GM21515 (cell line): ENCODE results near the gene CYGB.

Source experiments
- ATAC-seq: cut with Tn5 transposase; IDR thresholded peaks from one replicate; pipeline ENCODE4 v1.9.1; 2021; ENCODE audit not compliant: unreplicated experiment

CYGB gene

DNA sequence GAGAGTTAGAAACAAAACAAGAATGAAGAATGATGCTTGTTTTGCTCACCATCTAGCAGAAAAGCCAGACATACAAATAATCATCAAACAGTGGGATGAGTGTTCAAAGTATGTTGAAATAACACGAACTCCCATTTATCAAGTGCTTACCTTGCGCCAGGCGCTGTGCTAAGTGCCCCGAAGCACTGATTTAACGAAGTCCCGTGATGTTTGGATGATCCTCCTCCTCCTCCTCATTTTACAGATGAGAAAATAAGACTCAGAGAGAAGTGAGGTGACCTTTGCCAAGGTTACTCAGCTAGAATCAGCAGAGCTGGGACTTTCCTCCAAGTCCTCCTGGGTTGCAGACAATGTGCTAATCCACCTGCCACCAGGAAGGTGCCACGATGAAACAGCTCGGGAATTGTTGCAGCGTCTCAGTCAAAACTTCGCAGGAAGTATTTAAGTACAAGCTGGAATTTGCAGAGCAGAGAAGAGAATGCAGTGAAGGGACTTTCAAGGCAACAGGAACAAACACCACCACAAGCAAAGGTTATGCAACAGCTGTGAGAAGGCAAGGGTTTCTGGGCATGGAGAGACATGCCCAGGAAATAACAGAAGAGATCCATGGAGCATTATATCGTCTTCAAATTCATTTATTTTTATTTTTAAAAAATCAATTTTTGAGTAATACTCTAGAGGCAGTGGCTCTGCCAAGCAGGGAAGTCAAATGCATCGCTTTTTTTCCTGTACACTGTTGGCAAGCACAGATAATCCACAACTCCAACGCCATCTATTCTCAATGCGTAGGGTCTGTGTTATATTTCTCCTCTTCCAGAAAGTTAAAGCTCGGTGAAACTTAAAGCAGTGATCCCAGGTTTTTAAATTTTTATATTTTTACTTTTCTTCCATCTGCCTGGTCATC is 13.5 kb upstream of the CYGB start:
- no peak for ATAC-seq

DNA sequence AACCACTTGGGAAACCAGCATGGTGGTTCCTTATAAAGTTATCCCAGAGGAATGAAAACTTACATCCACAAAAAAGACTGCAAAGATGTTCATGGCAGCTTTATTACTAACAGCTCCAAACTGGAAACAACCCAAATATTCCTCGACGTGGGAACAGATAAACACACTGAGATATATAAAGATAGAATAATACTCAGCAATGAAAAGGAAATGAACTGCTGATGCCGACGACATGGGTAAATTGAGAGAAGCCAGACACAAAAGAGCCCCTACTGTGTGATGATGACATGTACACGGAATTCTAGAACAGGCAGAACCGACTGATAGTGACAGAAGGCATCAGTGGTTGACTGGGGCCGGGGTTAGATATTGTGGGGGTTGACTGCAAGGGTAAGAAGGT is 12.0 kb upstream of the CYGB start:
- ATAC-seq: no peak

DNA sequence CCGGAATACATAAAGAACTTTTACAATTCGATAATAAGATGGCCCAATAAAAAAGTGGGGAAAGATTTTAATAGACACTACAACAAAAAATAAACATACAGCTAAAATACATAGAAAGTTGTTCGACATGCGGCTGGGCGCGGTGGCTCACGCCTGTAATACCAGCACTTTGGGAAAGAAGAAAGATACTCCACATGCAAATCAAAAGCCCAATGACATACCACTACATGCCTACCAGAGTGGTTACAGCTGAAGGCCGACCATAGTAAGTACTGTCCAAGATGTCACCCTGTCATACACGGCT is 11.7 kb upstream of the CYGB start:
- no peak for ATAC-seq

GRCh38 chr17:76548378-76549214 is 11.1 kb upstream of the CYGB start:
- no peak for ATAC-seq

GRCh38 chr17:76547642-76548202 is 10.2 kb upstream of the CYGB start:
- no peak for ATAC-seq

- ATAC-seq: no peak
Observed at GRCh38 chr17:76547183-76547641, 9.7 kb upstream of the CYGB start.

- ATAC-seq: no peak
Observed at GRCh38 chr17:76546556-76547182, 9.2 kb upstream of the CYGB start.

- no peak for ATAC-seq
Observed at GRCh38 chr17:76545918-76546555, 8.5 kb upstream of the CYGB start.

DNA sequence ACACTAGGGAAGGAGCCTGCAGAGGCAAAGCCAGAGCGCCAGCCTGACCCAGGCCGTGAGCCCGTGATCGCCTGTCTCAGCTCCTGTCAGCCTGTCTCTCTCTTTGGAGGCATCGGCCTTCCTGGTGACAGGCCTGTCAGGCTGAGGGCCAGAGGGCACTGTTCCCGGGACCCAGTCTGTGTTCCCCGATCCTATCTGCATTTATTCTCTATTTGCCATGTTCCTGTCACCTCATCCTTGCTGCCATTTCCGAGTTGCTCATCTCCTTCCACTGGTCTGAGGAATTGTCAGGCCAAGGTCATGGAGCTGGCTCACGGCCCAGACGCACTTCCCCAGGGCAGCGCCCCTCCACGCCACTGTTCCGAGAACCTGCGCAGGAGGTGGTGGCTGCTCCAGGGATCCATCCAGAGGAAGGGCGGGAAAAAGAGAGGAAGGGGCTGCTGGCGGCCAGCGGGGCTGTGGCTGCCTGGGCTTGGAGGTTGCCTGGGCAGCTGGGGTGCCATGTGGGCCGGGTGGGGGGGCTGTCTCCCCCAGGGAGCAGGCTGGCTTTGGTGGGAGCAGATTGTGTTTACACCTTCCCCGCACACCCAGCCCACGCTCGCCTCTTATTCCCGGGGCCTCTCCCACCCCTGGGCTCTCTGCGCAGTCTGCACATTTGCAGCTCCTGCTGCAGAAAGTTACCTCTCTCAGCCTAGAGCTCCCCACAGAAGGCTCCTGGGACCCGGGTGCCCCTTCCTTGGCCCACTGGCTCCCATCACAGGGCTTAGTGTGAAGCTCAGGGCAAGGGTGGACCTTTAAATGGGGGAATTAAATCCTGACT is 7.2 kb upstream of the CYGB start:
- no peak for ATAC-seq

GRCh38 chr17:76543826-76544545 is 6.5 kb upstream of the CYGB start:
- ATAC-seq: no peak

- no peak for ATAC-seq
Observed at GRCh38 chr17:76543482-76543825, 5.9 kb upstream of the CYGB start.

DNA sequence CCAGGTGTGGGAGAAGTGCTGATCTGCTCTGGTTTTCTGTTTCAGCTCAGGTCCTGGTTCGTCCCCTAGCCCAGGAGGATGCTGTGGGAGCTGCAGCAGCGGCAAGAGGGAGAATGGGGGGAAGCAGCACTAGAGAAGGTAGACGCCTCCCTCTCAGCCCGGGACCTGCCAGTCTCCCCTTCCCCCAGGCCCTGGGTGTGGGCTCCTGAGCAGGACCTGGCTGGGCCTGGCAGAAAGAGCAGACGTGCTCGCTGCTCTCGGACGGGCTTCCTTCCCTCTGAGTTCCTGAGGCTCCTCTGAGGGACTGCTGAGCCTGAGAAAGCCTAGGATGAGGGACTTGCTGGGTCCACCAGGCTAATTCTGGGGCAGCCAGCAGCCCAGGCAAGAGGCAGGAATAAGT is 5.5 kb upstream of the CYGB start:
- ATAC-seq: no peak

DNA sequence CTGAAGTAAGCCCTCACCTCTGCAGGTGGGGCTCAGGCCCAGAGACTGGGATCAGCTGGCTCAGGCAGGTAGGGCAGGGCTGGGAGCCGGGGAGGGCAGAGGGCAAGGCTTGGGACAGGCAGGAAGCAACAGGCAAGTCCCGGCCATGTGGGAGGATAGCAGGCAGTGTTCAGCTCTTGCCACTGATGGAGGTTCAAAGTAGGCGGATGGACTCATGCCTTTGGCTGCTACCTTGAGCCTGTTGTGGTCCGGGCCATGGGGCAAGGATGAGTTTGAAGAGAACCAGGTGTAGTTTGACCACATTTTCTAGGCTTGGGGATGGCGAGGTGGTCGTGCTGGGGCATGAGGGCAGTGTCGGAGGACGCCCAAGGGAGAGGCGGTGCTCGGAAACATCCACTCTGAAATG is 5.1 kb upstream of the CYGB start:
- no peak for ATAC-seq

DNA sequence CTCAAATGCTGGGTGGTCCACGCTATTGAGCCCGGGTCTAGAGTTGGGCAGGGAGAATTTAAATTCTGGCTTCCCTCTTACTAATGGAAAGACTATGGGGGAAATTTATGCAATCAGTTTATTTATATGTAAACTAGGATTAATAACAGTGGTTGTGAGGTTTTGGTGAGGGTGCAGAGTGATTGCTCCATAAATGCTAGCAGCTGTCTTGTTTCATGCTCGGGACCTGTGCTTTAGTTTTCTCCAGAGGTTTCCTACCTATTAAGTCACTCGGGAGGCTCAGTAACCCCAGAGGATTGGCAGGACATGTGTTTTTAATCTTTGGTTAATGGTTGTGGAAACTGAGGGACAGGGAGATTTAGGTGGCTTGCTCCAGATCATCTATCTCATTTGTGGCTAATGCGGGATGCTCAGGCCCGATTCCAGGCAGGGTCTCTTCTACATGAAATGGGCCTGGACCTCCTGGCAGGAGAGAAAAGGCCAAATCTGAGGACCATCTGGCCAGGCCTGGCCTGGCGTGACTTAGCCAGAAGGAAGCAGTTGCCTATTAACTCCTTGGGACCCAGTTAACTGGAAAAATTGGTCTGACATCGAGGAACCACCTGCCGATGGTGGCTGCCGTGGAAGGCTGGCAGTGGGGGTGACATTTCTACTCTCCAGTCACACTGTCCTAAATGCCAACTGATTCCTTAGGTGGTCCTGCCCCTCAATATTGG is 4.4 kb upstream of the CYGB start:
- no peak for ATAC-seq

DNA sequence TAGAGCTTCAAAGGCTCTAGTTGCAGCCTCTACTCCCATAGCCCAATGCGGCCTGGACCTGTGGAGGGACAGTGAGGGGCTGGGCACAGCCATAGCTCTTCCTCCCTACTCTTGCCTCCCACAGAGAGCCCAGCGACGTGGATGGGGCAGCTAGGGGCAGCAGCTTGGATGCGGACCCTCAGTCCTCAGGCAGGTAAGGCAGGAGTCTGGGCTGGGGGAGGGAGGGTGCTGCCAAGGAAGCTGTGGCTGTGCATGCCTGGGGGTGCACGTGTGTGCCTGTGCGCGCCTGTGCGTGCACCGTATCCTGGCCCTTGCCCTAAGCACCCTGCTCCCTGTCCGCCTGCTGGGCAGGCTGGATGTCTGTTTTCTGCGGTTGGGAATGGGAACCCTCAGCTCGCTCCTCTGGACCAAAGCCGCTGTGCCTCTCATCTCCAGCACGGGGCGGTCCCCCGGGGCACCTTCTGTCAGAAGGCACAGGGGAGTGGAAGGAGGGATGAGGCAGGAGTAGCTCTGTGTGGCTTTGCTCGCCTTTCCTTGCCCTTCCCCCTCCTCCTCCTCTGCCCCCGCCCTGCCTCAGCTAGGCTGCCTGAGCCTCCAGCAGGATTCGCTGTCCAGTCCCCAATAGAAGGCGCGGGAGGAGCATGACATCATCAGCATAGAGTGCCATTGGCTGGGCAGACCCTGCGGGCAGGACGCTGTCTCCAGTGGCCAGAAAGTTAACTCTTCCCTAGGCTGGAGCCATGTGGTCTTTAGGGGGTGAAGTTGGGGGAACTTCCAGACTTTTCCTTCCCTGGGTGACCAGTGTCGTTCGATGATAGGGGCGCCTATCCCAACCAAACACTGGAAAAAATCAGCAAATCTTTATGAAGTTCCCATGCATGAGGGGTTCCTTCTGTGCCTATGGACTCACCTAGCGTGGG is 3.1 kb upstream of the CYGB start:
- no peak for ATAC-seq

- no peak for ATAC-seq
Observed at GRCh38 chr17:76539631-76540271, 2.2 kb upstream of the CYGB start, which contains the start of gene PRCD. Gene PRCD, plus strand, starts transcription at chr17:76540044. Its CDS starts 98 bp downstream, at chr17:76540142.

GRCh38 chr17:76538941-76539570 is 1.5 kb upstream of the CYGB start:
- ATAC-seq: no peak
